Measurements from ENCODE around the gene IP6K3. TPM values are rescaled to one million over a fixed set of nuclear protein-coding genes. Genes with fewer than 3 reads are reported as not detected.

The IP6K3 gene
- total RNA-seq, 1 donor from 2014 or later = 2.9 TPM

DNA sequence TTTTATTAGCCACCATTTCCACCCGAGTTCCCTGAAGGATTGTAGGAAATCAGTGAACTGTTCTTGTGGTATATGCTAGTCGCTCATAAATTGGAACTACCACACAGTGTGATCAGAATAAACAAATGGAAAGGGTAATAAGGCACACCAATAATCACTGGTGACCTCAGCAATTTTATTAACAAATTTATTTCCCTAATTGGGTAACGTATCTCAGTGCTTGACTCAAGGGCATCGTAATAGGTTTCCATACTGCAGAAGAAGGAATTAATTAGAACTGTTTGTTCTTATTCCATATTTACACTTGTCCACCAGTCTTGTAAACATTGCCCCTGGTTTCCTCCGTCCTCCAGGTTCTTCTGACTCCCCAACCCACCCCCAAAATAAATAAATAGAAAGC, 25.2 kb downstream of the IP6K3 start:
- DNase-seq (ENCODE audit: low spot score) = no peak
- H3K4me2 ChIP-seq = no peak overlapping the region
- H3K4me3 ChIP-seq = no peak overlapping the region
- no peaks in the 10 kb centered on the region for H3K4me1 ChIP-seq
- no peaks in the 10 kb centered on the region for H3K9me3 Mint-ChIP-seq
- H3F3A ChIP-seq (ENCODE audit: low read depth) = no peaks in the 10 kb centered on the region
- H3K4me1 Mint-ChIP-seq = peaks cover 4% of the 10 kb centered on the region
- no peak overlapping the region for H3K27ac ChIP-seq
- H3K27ac Mint-ChIP-seq = no peak overlapping the region
- H3K9ac ChIP-seq = no peak overlapping the region
- no peaks in the 10 kb centered on the region for H3K9me3 ChIP-seq (ENCODE audit: low read depth)
- H3K79me2 ChIP-seq (ENCODE audit: low read depth) = no peaks in the 10 kb centered on the region
- no peak overlapping the region for H2AFZ ChIP-seq (replicated peaks)
- H3K27me3 ChIP-seq = no peaks in the 10 kb centered on the region
- H4K20me1 ChIP-seq (ENCODE audit: low read depth) = no peaks in the 10 kb centered on the region
- no peaks in the 10 kb centered on the region for H3K36me3 Mint-ChIP-seq
- no peaks in the 10 kb centered on the region for H3K36me3 ChIP-seq
- no peak for TF ChIP-seq EZH2phosphoT487 (IDR thresholded peaks at IDR 0.05)
- TF ChIP-seq EZH2 (IDR thresholded peaks at IDR 0.05) = no peak
- TF ChIP-seq, protein P1, sequence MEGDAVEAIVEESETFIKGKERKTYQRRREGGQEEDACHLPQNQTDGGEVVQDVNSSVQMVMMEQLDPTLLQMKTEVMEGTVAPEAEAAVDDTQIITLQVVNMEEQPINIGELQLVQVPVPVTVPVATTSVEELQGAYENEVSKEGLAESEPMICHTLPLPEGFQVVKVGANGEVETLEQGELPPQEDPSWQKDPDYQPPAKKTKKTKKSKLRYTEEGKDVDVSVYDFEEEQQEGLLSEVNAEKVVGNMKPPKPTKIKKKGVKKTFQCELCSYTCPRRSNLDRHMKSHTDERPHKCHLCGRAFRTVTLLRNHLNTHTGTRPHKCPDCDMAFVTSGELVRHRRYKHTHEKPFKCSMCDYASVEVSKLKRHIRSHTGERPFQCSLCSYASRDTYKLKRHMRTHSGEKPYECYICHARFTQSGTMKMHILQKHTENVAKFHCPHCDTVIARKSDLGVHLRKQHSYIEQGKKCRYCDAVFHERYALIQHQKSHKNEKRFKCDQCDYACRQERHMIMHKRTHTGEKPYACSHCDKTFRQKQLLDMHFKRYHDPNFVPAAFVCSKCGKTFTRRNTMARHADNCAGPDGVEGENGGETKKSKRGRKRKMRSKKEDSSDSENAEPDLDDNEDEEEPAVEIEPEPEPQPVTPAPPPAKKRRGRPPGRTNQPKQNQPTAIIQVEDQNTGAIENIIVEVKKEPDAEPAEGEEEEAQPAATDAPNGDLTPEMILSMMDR (IDR thresholded peaks at IDR 0.05) = no peak
- no peak overlapping the region for H3K4me3 Mint-ChIP-seq
- H3K27me3 Mint-ChIP-seq (ENCODE audit: insufficient read depth, low read depth) = peaks cover 2% of the 10 kb centered on the region

DNA sequence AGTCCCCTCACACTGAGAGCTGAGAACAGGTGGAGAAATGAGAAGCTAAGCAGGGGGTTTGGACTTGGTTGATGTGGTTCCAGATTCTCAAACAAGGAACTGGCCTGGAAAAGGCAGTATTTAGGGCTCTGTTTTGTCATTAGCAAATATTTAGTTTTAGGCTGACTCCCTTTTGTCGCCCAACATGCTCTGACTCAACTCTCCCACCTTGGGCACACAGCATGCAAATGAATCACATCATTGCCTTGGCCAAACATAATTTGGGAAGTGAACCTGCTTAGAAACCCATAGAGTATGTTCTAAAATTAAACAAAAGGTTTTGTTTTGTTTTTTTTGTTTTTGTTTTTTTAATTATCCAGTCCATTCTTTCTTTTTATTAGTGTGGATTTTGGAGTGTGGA, 25.7 kb downstream of the IP6K3 start:
- no peak for TF ChIP-seq EZH2 (IDR thresholded peaks at IDR 0.05)
- TF ChIP-seq EZH2phosphoT487 (IDR thresholded peaks at IDR 0.05) = no peak

GRCh38 chr6:33719326-33719987, 27.2 kb downstream of the IP6K3 start:
- no peaks in the 10 kb centered on the region for H3K27me3 ChIP-seq
- Mint-ChIP-seq H3K9me3 (no peaks in the 10 kb centered on the region), H3K4me1 (peaks cover 1% of the 10 kb centered on the region), H3K27me3 (ENCODE audit: insufficient read depth, low read depth) (peaks cover 2% of the 10 kb centered on the region), H3K4me3 (no peak overlapping the region), H3K27ac (no peak overlapping the region), H3K36me3 (no peaks in the 10 kb centered on the region)
- no peak overlapping the region for H3K4me3 ChIP-seq
- H3K27ac ChIP-seq = no peak overlapping the region
- TF ChIP-seq EZH2phosphoT487 (IDR thresholded peaks at IDR 0.05) (no peak), EZH2 (IDR thresholded peaks at IDR 0.05) (no peak)
- TF ChIP-seq, protein P1 (IDR thresholded peaks at IDR 0.05) = no peak
- no peak overlapping the region for H3K4me2 ChIP-seq
- no peaks in the 10 kb centered on the region for H3F3A ChIP-seq (ENCODE audit: low read depth)
- no peak overlapping the region for H2AFZ ChIP-seq (replicated peaks)
- no peaks in the 10 kb centered on the region for H3K36me3 ChIP-seq
- H3K4me1 ChIP-seq = no peaks in the 10 kb centered on the region
- no peaks in the 10 kb centered on the region for H3K9me3 ChIP-seq (ENCODE audit: low read depth)
- DNase-seq (ENCODE audit: low spot score) = no peak
- no peaks in the 10 kb centered on the region for H3K79me2 ChIP-seq (ENCODE audit: low read depth)
- H4K20me1 ChIP-seq (ENCODE audit: low read depth) = no peaks in the 10 kb centered on the region
- H3K9ac ChIP-seq = no peak overlapping the region

More for the DNA sequence above, 25.7 kb downstream of the IP6K3 start:
- H3K27me3 Mint-ChIP-seq (ENCODE audit: insufficient read depth, low read depth) = peaks cover 2% of the 10 kb centered on the region
- Histone ChIP-seq H3K36me3 (no peaks in the 10 kb centered on the region), H3K9ac (no peak overlapping the region), H3K27ac (no peak overlapping the region), H3K4me1 (no peaks in the 10 kb centered on the region), H4K20me1 (ENCODE audit: low read depth) (no peaks in the 10 kb centered on the region), H3K9me3 (ENCODE audit: low read depth) (no peaks in the 10 kb centered on the region), H3K79me2 (ENCODE audit: low read depth) (no peaks in the 10 kb centered on the region), H2AFZ (replicated peaks) (no peak overlapping the region), H3F3A (ENCODE audit: low read depth) (no peaks in the 10 kb centered on the region), H3K4me2 (no peak overlapping the region), H3K4me3 (no peak overlapping the region), H3K27me3 (no peaks in the 10 kb centered on the region)
- H3K4me1 Mint-ChIP-seq = peaks cover 4% of the 10 kb centered on the region
- no peak for DNase-seq (ENCODE audit: low spot score)
- no peak overlapping the region for H3K27ac Mint-ChIP-seq
- H3K9me3 Mint-ChIP-seq = no peaks in the 10 kb centered on the region
- H3K36me3 Mint-ChIP-seq = no peaks in the 10 kb centered on the region
- no peak overlapping the region for H3K4me3 Mint-ChIP-seq

DNA sequence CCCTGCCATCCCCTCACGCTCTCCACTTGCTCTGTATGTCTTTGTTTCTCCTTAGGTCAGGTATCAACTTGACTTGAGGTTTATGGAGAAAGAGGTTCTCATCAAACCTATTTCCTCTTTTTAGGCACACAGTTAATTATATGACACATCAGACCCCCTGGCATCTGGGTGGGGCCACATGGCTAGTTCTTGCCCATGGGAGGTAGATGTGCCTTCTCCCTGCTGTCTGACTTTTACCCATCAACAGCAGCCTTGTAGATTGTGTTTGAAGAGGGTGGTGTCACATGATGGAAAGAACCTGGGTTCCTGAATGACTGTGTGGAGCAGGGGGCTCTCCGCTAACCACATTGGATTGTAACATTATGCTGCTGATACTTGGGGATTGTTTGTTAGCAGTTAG, 28.0 kb downstream of the IP6K3 start:
- Histone ChIP-seq H3K36me3 (no peaks in the 10 kb centered on the region), H3K4me1 (no peaks in the 10 kb centered on the region), H3K4me3 (no peak overlapping the region), H3K9ac (no peak overlapping the region), H3K9me3 (ENCODE audit: low read depth) (no peaks in the 10 kb centered on the region), H3K79me2 (ENCODE audit: low read depth) (no peaks in the 10 kb centered on the region), H2AFZ (replicated peaks) (no peak overlapping the region), H3K27ac (no peak overlapping the region), H3K4me2 (no peak overlapping the region), H3K27me3 (no peaks in the 10 kb centered on the region), H4K20me1 (ENCODE audit: low read depth) (no peaks in the 10 kb centered on the region), H3F3A (ENCODE audit: low read depth) (no peaks in the 10 kb centered on the region)
- DNase-seq (ENCODE audit: low spot score) = no peak
- H3K9me3 Mint-ChIP-seq = no peaks in the 10 kb centered on the region
- H3K27ac Mint-ChIP-seq = no peak overlapping the region
- peaks cover 2% of the 10 kb centered on the region for H3K27me3 Mint-ChIP-seq (ENCODE audit: insufficient read depth, low read depth)
- H3K4me1 Mint-ChIP-seq = no peaks in the 10 kb centered on the region
- no peaks in the 10 kb centered on the region for H3K36me3 Mint-ChIP-seq
- H3K4me3 Mint-ChIP-seq = no peak overlapping the region
- TF ChIP-seq EZH2phosphoT487 (IDR thresholded peaks at IDR 0.05) (no peak), EZH2 (IDR thresholded peaks at IDR 0.05) (no peak)
- TF ChIP-seq, protein P1 (IDR thresholded peaks at IDR 0.05) = no peak

Data from neural progenitor cell (in vitro differentiated cells).